H9 (cell line): ENCODE measurements around the gene DCC. TPM values are rescaled to one million over a fixed set of nuclear protein-coding genes. Genes with fewer than 3 reads are reported as not detected.

ENCODE experiments used
- DNase-seq: peaks from one replicate; pipeline ENCODE4 v3.0.0-alpha.2; 2017
- H2AFZ ChIP-seq: one replicate; pipeline ENCODE4 v1.6.1; 2013; ENCODE audit warnings: mild to moderate bottlenecking, low read length, control low read depth, moderate library complexity
- H2AK5ac ChIP-seq: 2 replicates; pipeline ENCODE4 v1.6.1; 2013; ENCODE audit warnings: low read length, control low read depth, mixed read lengths; ENCODE audit not compliant: insufficient read length
- H2BK120ac ChIP-seq: one replicate; pipeline ENCODE4 v1.6.1; 2013; ENCODE audit warnings: low read depth, mild to moderate bottlenecking, low read length, control low read depth, inconsistent platforms; ENCODE audit not compliant: poor library complexity, severe bottlenecking
- H2BK12ac ChIP-seq: 2 replicates; pipeline ENCODE4 v1.6.1; 2013; ENCODE audit warnings: low read length, control low read depth, mixed read lengths, low read depth; ENCODE audit not compliant: insufficient read length
- H2BK15ac ChIP-seq: 2 replicates; pipeline ENCODE4 v1.6.1; 2013; ENCODE audit warnings: low read depth, low read length, control low read depth
- H2BK20ac ChIP-seq: one replicate; pipeline ENCODE4 v1.6.1; 2013; ENCODE audit warnings: low read depth, mild to moderate bottlenecking, low read length, control low read depth, inconsistent platforms; ENCODE audit not compliant: poor library complexity, severe bottlenecking
- H2BK5ac ChIP-seq: 2 replicates; pipeline ENCODE4 v1.6.1; 2013; ENCODE audit warnings: low read length, control low read depth, mixed read lengths; ENCODE audit not compliant: insufficient read length
- H3K14ac ChIP-seq: 2 replicates; pipeline ENCODE4 v1.6.1; 2013; ENCODE audit warnings: low read length, control low read depth; ENCODE audit not compliant: insufficient read depth
- H3K18ac ChIP-seq: 2 replicates; pipeline ENCODE4 v1.6.1; 2013; ENCODE audit warnings: low read depth, mild to moderate bottlenecking, mixed read lengths, low read length, control low read depth; ENCODE audit not compliant: insufficient read length
- H3K23ac ChIP-seq: 2 replicates; pipeline ENCODE4 v1.6.1; 2013; ENCODE audit warnings: low read length, control low read depth, mixed read lengths, low read depth; ENCODE audit not compliant: insufficient read length
- H3K23me2 ChIP-seq: 2 replicates; pipeline ENCODE4 v1.6.1; 2013; ENCODE audit warnings: low read depth, mild to moderate bottlenecking, mixed read lengths, low read length, control low read depth; ENCODE audit not compliant: insufficient read length, poor library complexity, severe bottlenecking
- H3K27ac ChIP-seq: 2 replicates; pipeline ENCODE4 v1.5.1; 2013; ENCODE audit warnings: low read length, control low read depth, mixed read lengths, low read depth; ENCODE audit not compliant: insufficient read length
- H3K27me3 ChIP-seq: 2 replicates; pipeline ENCODE4 v1.6.1; 2013; ENCODE audit warnings: low read length, control low read depth, inconsistent platforms; ENCODE audit not compliant: insufficient read depth
- H3K4ac ChIP-seq: 2 replicates; pipeline ENCODE4 v1.6.1; 2013; ENCODE audit warnings: low read depth, mild to moderate bottlenecking, control low read depth, inconsistent platforms, low read length, moderate library complexity
- H3K4me1 ChIP-seq: 2 replicates; pipeline ENCODE4 v1.6.1; 2013; ENCODE audit warnings: low read length, control low read depth, inconsistent platforms; ENCODE audit not compliant: insufficient read depth
- H3K4me2 ChIP-seq: 2 replicates; pipeline ENCODE4 v1.6.1; 2013; ENCODE audit warnings: low read length, control low read depth, mixed read lengths; ENCODE audit not compliant: insufficient read length, insufficient read depth
- H3K56ac ChIP-seq: 2 replicates; pipeline ENCODE4 v1.6.1; 2013; ENCODE audit warnings: low read depth, mild to moderate bottlenecking, mixed read lengths, low read length, control low read depth; ENCODE audit not compliant: insufficient read length
- H3K79me1 ChIP-seq: 2 replicates; pipeline ENCODE4 v1.6.1; 2013; ENCODE audit warnings: low read depth, mild to moderate bottlenecking, moderate library complexity, low read length, control low read depth, inconsistent platforms; ENCODE audit not compliant: insufficient read depth, poor library complexity, severe bottlenecking
- H3K79me2 ChIP-seq: 2 replicates; pipeline ENCODE4 v1.6.1; 2013; ENCODE audit warnings: low read length, control low read depth, inconsistent platforms; ENCODE audit not compliant: insufficient read depth
- H3K9ac ChIP-seq: 2 replicates; pipeline ENCODE4 v1.6.1; 2013; ENCODE audit warnings: low read length, control low read depth, mixed read lengths; ENCODE audit not compliant: insufficient read length; ENCODE audit errors: extremely low read depth
- H3K9me3 ChIP-seq: one replicate; pipeline ENCODE4 v1.6.1; 2013; ENCODE audit warnings: low read depth, low read length, inconsistent platforms; ENCODE audit not compliant: control insufficient read depth
- H3T11ph ChIP-seq: one replicate; pipeline ENCODE4 v1.6.1; 2013; ENCODE audit warnings: mild to moderate bottlenecking, low read length, control low read depth, inconsistent platforms
- H4K20me1 ChIP-seq: one replicate; pipeline ENCODE4 v1.6.1; 2013; ENCODE audit not compliant: control insufficient read depth, insufficient read length, insufficient read depth
- H4K5ac ChIP-seq: 2 replicates; pipeline ENCODE4 v1.6.1; 2013; ENCODE audit warnings: low read depth, mild to moderate bottlenecking, mixed read lengths, low read length, control low read depth; ENCODE audit not compliant: insufficient read length
- H4K8ac ChIP-seq: replicated peaks from 2 replicates; pipeline ENCODE4 v1.6.1; 2013; ENCODE audit warnings: low read length, control low read depth, mixed read lengths, low read depth; ENCODE audit not compliant: insufficient read length
- H4K91ac ChIP-seq: 2 replicates; pipeline ENCODE4 v1.6.1; 2013; ENCODE audit warnings: low read depth, mild to moderate bottlenecking, moderate library complexity, mixed read lengths, low read length, control low read depth; ENCODE audit not compliant: insufficient read length
- H3K27ac Mint-ChIP-seq, 3 experiments: 2 replicates in 2 of 3; 3 replicates in 1 of 3; pipeline ENCODE4 v1.8.0; 2020 to 2021; ENCODE audit warnings: mixed read lengths in 3 of 3, mild to moderate bottlenecking in 1 of 3, moderate library complexity in 1 of 3
- H3K27me3 Mint-ChIP-seq: 2 replicates; pipeline ENCODE4 v1.8.0; 2021; ENCODE audit warnings: low read depth, mild to moderate bottlenecking, moderate library complexity, mixed read lengths
- H3K36me3 Mint-ChIP-seq, 3 experiments: 2 replicates in 2 of 3; 3 replicates in 1 of 3; pipeline ENCODE4 v1.8.0; 2020 to 2021; ENCODE audit warnings: low read depth in 3 of 3, mixed read lengths in 3 of 3; ENCODE audit not compliant: insufficient read depth in 1 of 3
- H3K4me1 Mint-ChIP-seq, 2 experiments: 2 replicates each; pipeline ENCODE4 v1.8.0; 2020; ENCODE audit warnings: mixed read lengths in 2 of 2
- H3K4me3 Mint-ChIP-seq, 2 experiments: 2 replicates in 1 of 2; 3 replicates in 1 of 2; pipeline ENCODE4 v1.8.0; 2020 to 2021; ENCODE audit warnings: mild to moderate bottlenecking in 2 of 2, mixed read lengths in 2 of 2, moderate library complexity in 1 of 2
- H3K9me3 Mint-ChIP-seq, 2 experiments: 2 replicates in 1 of 2; 3 replicates in 1 of 2; pipeline ENCODE4 v1.8.0; 2020; ENCODE audit warnings: mild to moderate bottlenecking in 2 of 2, mixed read lengths in 2 of 2, moderate library complexity in 1 of 2
- WGBS: extraction: QIAGEN DNeasy Blood & Tissue Kit; methylation state at CpG from one replicate; pipeline ENCODE4 v1.1.7; 2013; ENCODE audit warnings: missing lambda C conversion rate, low lambda C conversion rate, mixed read lengths; ENCODE audit not compliant: insufficient read length; ENCODE audit errors: extremely low coverage; 5-methylcytosine and 5-hydroxymethylcytosine counted together
- total RNA-seq: library from RNA; stranded (reverse); gene quantifications from 2 replicates; pipeline ENCODE4 v1.2.1, GENCODE V29; 2021
- TF ChIP-seq, protein P1 (sequence below): fragments of 200-600 bp; sonication (generic); conservative IDR thresholded peaks from 3 replicates; pipeline ENCODE4 v1.8.0; 2021; ENCODE audit warnings: antibody characterized with exemption, mild to moderate bottlenecking

Gene DCC
- total RNA-seq, 1 experiment from 2014 or later = 0.35 TPM

DNA sequence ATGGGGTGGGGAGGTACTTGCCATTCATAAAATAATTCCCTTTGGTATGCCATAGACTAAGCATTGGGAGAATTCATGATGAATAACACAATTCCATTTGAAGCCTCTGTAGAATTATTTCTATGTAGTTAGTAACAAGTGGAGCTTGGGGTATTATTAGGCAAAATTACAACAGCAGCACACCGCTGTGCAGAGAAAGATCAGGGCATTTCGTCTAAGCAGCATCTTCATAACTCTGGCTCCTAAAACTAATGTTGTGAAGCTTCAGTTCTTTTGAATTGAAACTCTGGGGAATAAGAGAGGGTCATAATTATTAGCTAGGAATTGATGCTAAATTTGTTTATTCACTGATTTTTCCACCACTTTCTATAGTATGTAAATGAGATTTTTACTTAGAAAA is 630.7 kb downstream of the DCC start:
- TF ChIP-seq, protein P1, sequence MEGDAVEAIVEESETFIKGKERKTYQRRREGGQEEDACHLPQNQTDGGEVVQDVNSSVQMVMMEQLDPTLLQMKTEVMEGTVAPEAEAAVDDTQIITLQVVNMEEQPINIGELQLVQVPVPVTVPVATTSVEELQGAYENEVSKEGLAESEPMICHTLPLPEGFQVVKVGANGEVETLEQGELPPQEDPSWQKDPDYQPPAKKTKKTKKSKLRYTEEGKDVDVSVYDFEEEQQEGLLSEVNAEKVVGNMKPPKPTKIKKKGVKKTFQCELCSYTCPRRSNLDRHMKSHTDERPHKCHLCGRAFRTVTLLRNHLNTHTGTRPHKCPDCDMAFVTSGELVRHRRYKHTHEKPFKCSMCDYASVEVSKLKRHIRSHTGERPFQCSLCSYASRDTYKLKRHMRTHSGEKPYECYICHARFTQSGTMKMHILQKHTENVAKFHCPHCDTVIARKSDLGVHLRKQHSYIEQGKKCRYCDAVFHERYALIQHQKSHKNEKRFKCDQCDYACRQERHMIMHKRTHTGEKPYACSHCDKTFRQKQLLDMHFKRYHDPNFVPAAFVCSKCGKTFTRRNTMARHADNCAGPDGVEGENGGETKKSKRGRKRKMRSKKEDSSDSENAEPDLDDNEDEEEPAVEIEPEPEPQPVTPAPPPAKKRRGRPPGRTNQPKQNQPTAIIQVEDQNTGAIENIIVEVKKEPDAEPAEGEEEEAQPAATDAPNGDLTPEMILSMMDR = no peak
- no peaks in the 10 kb centered on the region for H3K9me3 ChIP-seq

More for the DNA sequence above, 630.7 kb downstream of the DCC start:
- H2BK120ac ChIP-seq = no peak overlapping the region
- H3K79me2 ChIP-seq = no peaks in the 10 kb centered on the region
- no peak overlapping the region for H3K9ac ChIP-seq
- H4K91ac ChIP-seq = no peak overlapping the region
- no peak overlapping the region for H3K4ac ChIP-seq
- H2AK5ac ChIP-seq = no peak overlapping the region
- Mint-ChIP-seq H3K4me3 (no peak overlapping the region), H3K27me3 (no peaks in the 10 kb centered on the region), H3K27ac (no peak overlapping the region), H3K4me1 (no peaks in the 10 kb centered on the region), H3K36me3 (no peaks in the 10 kb centered on the region), H3K9me3 (no peaks in the 10 kb centered on the region)
- no peak overlapping the region for H3K14ac ChIP-seq
- no peak for DNase-seq
- H3K79me1 ChIP-seq = no peaks in the 10 kb centered on the region
- H3T11ph ChIP-seq = no peak overlapping the region
- H3K27ac ChIP-seq = no peak overlapping the region
- H2AFZ ChIP-seq = no peak overlapping the region
- H4K5ac ChIP-seq = no peak overlapping the region
- H3K27me3 ChIP-seq = no peaks in the 10 kb centered on the region
- H3K23me2 ChIP-seq = no peaks in the 10 kb centered on the region
- no peak overlapping the region for H3K18ac ChIP-seq
- no peaks in the 10 kb centered on the region for H3K4me1 ChIP-seq
- no peak overlapping the region for H2BK12ac ChIP-seq
- no peak overlapping the region for H3K23ac ChIP-seq
- H4K20me1 ChIP-seq = no peaks in the 10 kb centered on the region
- whole genome bisulfite sequencing = no CpG with 5 or more reads among the region's 2 CpGs
- no peak overlapping the region for H2BK5ac ChIP-seq
- H2BK15ac ChIP-seq = no peak overlapping the region
- no peak overlapping the region for H2BK20ac ChIP-seq
- H4K8ac ChIP-seq = no peak overlapping the region
- H3K56ac ChIP-seq = no peak overlapping the region
- no peak overlapping the region for H3K4me2 ChIP-seq
